DMS 273 (cell line): ENCODE results near the gene PANK2.
"Not testable (repeated sequence)": the region's sequence is repeated elsewhere in the genome, so short reads cannot be mapped to it uniquely, and the experiment has no call there.

Experiments used
- DNase-seq: peaks from one replicate; lab custom pipeline; 2025; ENCODE audit not compliant: unreplicated experiment; lab: John Stamatoyannopoulos, UW

Gene PANK2

DNA sequence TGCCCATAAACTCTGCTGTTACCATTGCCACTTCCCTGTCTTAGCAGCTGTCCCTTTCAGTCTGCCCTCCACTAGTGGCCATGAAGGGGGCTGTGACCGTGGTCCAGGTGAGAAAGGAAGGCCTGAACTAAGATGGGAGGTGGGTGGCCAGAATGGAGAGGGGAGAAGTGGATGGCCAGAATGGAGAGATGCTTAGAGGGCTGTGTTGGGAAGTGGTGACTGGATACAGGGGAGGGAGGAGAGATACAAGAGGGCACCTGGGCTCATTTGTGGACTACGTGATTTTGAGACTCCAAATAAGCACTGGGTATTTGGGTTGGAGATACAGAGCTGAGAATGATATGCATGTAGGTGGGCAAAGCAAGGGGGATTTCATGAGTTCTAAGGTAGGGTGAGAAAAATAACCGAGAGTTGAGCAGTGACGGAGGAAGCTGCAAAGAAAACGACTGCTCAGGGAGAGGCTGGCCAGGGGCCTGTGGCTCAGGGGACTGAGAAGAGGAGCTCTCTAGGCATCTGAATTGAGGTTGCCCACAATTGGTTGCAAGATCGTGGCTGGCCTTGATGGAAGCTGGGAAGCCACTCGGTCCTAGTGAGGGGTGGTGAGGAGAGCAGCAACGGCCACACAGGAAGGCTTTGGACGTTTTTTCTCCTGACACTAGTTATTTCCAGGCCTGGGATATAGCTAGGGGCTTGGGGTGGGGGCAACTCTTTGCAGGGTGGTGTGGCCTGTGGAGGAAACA lies 36.9 kb downstream of the PANK2 start:
- peak; percentile 34 for DNase-seq

- DNase-seq, result peak; percentile 97
These were observed 38.5 kb downstream of the PANK2 start for GRCh38 chr20:3927486-3928291.

DNA sequence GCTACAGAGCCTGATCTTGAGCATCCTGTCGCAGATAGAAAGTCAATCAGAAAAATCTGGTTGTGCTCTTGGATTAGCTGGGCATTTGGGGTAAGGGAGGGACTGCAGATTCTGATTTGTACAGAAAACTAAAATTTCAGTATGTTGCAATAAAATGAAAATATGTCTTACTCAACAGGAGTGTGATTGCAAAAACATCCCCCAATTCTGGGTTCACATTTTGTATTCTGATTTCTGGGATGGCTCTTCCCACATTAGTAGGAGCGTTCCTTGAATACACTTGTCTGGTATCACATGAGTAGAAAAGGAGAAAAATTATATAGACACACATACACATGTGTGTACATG lies 40.5 kb downstream of the PANK2 start:
- no peak for DNase-seq

- peak; percentile 39 for DNase-seq
These were observed 41.3 kb downstream of the PANK2 start for GRCh38 chr20:3930265-3931206.

DNA sequence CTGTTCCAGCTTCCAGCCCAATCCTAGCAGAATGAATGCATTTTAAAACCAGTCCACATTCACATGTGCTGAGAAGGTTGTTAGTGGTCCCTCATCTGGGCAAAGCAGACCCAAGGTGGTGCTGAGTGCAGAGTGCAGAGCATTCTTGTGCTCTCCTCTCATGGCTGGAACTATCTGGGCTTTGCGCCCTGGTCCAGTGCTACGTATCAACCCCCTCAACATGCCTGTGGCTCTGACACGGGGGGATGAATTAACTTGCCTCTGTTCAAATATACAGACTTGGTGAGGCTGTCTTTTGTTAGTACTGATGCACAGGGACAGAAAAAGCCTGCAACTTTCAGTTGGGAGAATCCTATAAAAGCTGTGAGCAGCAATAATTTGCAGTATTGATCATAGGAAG lies 42.5 kb downstream of the PANK2 start:
- DNase-seq, result no peak

GRCh38 chr20:3932277-3932676 lies 43.1 kb downstream of the PANK2 start:
- DNase-seq, result peak; percentile 26

DNA sequence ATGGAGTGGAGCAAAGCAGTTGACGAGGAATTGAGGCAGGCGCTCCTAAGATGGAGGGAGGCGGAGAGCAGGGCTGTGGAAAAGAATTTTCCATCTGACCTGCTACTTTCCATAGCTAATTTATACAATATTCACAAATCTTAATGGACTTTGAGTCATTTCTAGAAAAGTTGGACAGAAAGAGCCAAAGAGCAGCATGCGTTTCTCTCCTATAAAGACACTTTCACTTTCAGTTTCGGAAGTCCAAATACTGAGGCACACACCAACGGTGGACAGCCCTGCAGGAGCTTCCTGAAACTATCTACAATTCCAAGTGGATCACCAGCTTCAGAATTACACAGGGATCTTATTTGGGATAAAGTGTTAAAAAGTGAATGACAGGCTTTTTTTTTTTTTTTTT lies 43.5 kb downstream of the PANK2 start:
- peak; percentile 17 for DNase-seq

GRCh38 chr20:3933218-3933617 lies 44.0 kb downstream of the PANK2 start:
- no peak for DNase-seq

GRCh38 chr20:3934624-3935023 lies 45.4 kb downstream of the PANK2 start:
- DNase-seq, result peak; percentile 52

DNA sequence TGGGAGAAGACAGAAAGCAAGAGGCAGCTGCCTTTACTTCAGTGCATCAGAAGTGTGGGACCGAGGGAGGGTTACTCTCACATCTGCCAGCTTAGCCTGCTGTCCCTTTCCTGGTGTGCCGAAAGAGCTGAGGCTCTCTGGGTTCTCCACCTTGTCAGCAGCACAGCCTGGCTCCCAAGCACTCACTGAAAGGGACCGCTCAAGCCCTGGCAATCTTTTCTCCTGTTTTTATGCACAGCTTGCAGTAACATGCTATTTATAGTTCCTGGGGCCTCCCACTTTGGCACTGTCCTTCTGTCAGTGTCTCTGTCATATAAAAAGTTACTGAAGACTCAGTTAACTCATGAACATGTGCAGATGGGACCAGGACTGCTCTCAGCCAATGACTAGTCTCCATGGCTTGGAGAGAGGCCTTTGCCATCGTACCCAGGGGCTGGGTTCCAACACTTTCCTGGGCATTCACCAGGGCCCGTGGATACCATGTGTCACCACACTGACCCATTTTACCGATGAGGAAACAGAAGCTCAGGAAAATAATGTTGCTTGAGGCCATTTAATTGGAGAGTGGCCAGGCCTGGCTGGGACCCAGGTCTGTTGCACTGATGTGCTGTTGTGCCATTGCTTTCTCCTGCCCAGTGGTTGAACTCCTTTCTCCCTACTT lies 46.2 kb downstream of the PANK2 start:
- peak; percentile 89 for DNase-seq

DNA sequence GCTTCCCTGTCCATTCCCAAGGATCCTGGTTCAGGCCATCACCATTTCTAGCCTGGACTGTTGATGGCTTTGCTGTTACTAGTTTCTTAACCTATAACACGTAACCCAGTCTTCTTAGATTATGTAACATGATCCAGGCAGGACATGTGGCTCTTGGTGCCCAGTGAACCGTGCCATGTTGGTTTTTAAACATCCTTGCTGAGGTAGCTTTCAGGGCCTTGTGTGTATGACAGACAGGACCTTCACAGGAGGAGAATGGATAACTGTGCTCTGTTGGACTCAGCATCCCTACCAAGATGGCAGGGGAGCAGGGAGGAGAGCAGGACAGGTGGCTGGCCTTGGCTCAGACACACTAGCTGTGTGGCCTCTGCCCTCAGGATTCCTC lies 46.8 kb downstream of the PANK2 start:
- peak; percentile 70 for DNase-seq

- DNase-seq, result no peak
These were observed 48.4 kb downstream of the PANK2 start for GRCh38 chr20:3937618-3938017.

GRCh38 chr20:3940905-3941304 lies 51.7 kb downstream of the PANK2 start:
- DNase-seq, result no peak

DNA sequence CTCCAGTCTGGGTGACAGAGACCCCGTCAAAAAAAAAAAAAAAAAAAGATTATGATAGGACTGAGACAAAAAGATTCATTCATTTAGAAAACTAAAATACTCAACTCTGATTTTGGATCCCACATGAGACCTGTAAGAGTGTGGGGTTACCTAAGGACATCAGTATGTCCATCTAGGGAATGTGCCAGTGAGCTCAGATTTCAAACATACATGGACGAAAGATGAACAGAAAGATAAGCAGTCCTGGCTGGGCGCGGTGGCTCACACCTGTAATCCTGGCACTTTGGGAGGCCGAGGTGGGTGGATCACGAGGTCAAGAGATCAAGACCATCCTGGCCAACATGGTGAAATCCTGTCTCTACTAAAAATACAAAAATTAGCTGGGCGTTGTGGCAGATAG lies 57.5 kb downstream of the PANK2 start:
- not testable (repeated sequence) for DNase-seq

DNA sequence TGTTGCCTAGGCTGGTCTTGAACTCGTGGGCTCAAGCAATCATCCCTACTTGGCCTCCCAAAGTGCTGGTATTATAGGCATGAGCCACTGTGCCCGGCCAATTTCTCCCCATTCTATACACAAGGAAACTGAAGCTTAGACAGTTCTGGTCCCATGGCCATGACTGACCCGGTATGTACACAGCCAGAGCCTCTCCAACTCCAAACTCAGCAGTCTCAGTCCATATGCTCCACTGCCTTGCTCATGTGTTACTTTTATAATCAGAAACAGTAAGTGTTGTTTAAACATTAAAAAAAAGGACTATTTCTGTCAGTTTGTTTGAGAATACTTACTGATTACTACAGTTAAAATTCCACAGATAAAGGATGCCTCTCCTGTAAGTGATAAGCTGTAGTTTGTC lies 75.5 kb downstream of the PANK2 start:
- DNase-seq, result no peak

- DNase-seq, result no peak
These were observed 77.4 kb downstream of the PANK2 start for GRCh38 chr20:3966571-3966970.

DNA sequence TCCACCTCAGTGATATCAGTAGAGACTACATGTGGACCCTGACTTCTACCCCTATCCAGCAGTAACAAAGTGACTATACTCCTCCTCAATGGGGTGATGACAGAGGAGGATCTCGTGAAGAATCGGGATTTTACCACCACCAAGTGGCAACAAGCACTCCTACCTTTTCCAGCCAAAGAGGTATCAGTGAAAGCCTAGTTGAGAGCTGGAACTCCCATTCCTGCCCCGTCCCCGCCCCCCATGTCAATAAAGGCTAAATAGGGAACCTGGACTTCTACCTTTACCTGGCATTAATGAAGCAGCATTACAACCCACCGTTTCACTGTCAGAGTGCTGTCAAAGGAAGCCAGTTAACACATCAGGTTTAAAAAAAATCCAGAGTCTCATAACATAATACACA lies 80.8 kb downstream of the PANK2 start:
- DNase-seq, result no peak

- no peak for DNase-seq
These were observed 82.0 kb downstream of the PANK2 start for GRCh38 chr20:3971145-3971544.

DNA sequence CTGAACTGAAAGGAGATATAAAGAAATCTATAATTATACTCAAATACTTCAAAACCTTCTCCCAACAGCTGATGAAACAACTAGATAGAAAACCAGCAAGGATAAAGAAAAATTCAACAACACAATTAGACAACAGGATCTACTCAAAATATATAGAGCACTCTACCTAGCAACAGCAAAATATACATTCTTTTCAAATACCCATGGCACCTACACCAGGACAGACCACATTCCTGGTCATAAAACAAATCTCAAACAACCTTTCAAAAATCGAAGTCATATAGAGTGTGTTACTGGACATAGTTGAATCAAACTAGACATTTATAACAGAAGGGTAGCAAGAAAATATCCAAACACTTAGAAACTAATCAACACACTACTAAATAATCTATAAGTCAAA lies 83.0 kb downstream of the PANK2 start:
- no peak for DNase-seq

- DNase-seq, result not testable (repeated sequence)
These were observed 83.4 kb downstream of the PANK2 start for GRCh38 chr20:3972631-3973030.

DNA sequence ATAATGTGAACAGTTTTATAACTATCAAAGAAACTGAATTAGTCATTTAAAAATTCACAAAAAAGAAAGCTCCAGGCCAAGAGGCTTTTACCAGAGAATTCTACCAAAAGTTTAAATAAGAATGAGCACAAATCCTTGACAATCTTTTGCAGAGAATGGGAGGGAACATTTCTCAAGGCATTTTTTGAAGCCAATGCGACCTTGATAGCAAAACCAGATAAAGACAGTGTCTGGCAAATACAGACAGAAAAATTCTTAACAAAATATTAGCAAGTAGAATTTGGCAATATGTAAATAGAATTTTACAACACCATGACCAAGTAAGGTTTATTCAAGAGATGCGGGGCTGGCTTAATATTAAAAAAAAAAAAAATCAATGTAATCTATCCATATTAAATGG lies 84.5 kb downstream of the PANK2 start:
- DNase-seq, result no peak
